AG04450 (cell line): ENCODE results near the gene KRTAP13-4. TPM values are rescaled to one million over a fixed set of nuclear protein-coding genes. Genes with fewer than 3 reads are reported as not detected.

Experiments used
- CTCF ChIA-PET: fragments of 300-600, 350-600 bp; formaldehyde crosslinking; extraction: SDS; loops from one replicate; lab custom pipeline; 2022; ENCODE audit warnings: antibody characterized with exemption, inconsistent platforms; lab: Charles Lee
- POLR2A ChIA-PET: fragments of 350-600 bp; formaldehyde crosslinking; extraction: SDS; loops from one replicate; lab custom pipeline; 2021; ENCODE audit warnings: antibody characterized with exemption, inconsistent platforms; lab: Yijun Ruan, JAX
- DNase-seq: peaks from one replicate; pipeline ENCODE4 v3.0.0-alpha.2; 2011; ENCODE audit warnings: low read depth, low spot score
- H3K27ac ChIP-seq: one replicate; pipeline ENCODE4 v1.5.1; 2012; ENCODE audit warnings: low read depth, low read length, control low read depth
- H3K27me3 ChIP-seq: one replicate; pipeline ENCODE4 v1.6.0; 2012; ENCODE audit warnings: low read length; ENCODE audit not compliant: control insufficient read depth, insufficient read depth
- H3K4me3 ChIP-seq: 2 replicates; pipeline ENCODE4 v1.5.1; 2011; ENCODE audit warnings: mild to moderate bottlenecking, low read depth, low read length, control low read depth
- H3K9me3 ChIP-seq: 2 replicates; pipeline ENCODE4 v1.5.1; 2012; ENCODE audit warnings: low read length; ENCODE audit not compliant: control insufficient read depth, insufficient read depth
- CTCF ChIP-seq: IDR thresholded peaks from 2 replicates; pipeline ENCODE4 v1.5.1; 2011; ENCODE audit warnings: low read depth, low read length, control low read depth, inconsistent platforms
- polyA plus RNA-seq: library from polyadenylated mRNA; depleted of rRNA; stranded (reverse); fragments of >200 nt; gene quantifications from 2 replicates; pipeline ENCODE4 v1.2.3, GENCODE V29; 2011

The KRTAP13-4 gene
- polyA plus RNA-seq, 1 experiment: not detected

- no peak for DNase-seq
- no peak overlapping the region for H3K4me3 ChIP-seq
- POLR2A ChIA-PET: no interaction called here
- no peak for TF ChIP-seq CTCF
- H3K9me3 ChIP-seq: peaks cover 19% of the 10 kb centered on the region
- CTCF ChIA-PET: no interaction called here
- no peaks in the 10 kb centered on the region for H3K27me3 ChIP-seq
- H3K27ac ChIP-seq: no peak overlapping the region
Measured at GRCh38 chr21:30415993-30416392, 14.0 kb upstream of the KRTAP13-4 start.

GRCh38 chr21:30425826-30426225 lies 4.2 kb upstream of the KRTAP13-4 start, which contains the start of gene KRTAP13-3:
Gene KRTAP13-3, minus strand, starts transcription at chr21:30425926. Its CDS starts 14 bp downstream, at chr21:30425912.
- CTCF ChIA-PET: no interaction called here
- no peak for DNase-seq

GRCh38 chr21:30426731-30427130 lies 3.3 kb upstream of the KRTAP13-4 start:
- DNase-seq: no peak
- peaks cover 18% of the 10 kb centered on the region for H3K9me3 ChIP-seq
- ChIA-PET POLR2A (no interaction called here), CTCF (no interaction called here)
- no peak overlapping the region for H3K27ac ChIP-seq
- no peak for TF ChIP-seq CTCF
- no peaks in the 10 kb centered on the region for H3K27me3 ChIP-seq
- no peak overlapping the region for H3K4me3 ChIP-seq

More at GRCh38 chr21:30425826-30426225, 4.2 kb upstream of the KRTAP13-4 start, which contains the start of gene KRTAP13-3:
- Histone ChIP-seq H3K4me3 (no peak within 1 kb of the TSS), H3K9me3 (peaks cover 20% of the 10 kb centered on the region), H3K27me3 (no peaks in the 10 kb centered on the region), H3K27ac (no peak within 1 kb of the TSS)
- no peak for TF ChIP-seq CTCF
- POLR2A ChIA-PET: no interaction called here

- ChIA-PET POLR2A (no interaction called here), CTCF (no interaction called here)
- H3K9me3 ChIP-seq: peaks cover 12% of the 10 kb centered on the region
- TF ChIP-seq CTCF: no peak
- DNase-seq: no peak
- H3K4me3 ChIP-seq: no peak overlapping the region
- no peak overlapping the region for H3K27ac ChIP-seq
- H3K27me3 ChIP-seq: no peaks in the 10 kb centered on the region
Measured at GRCh38 chr21:30434033-30434631, 4.1 kb downstream of the KRTAP13-4 start.

- H3K9me3 ChIP-seq: peaks cover 18% of the 10 kb centered on the region
- no peak overlapping the region for H3K4me3 ChIP-seq
- CTCF ChIA-PET: interaction anchor here (0.7 kb wide), 1 partner anchor 631 kb away, joined by 3 read pairs; no protein-coding TSS in a partner anchor
- DNase-seq: no peak
- H3K27me3 ChIP-seq: no peaks in the 10 kb centered on the region
- POLR2A ChIA-PET: no interaction called here
- TF ChIP-seq CTCF: no peak
- H3K27ac ChIP-seq: no peak overlapping the region
Measured at GRCh38 chr21:30437010-30437565, 7.1 kb downstream of the KRTAP13-4 start.
